NCI-H146 (cell line): ENCODE results near the gene VWA8.
"Not testable (repeated sequence)": the region's sequence is repeated elsewhere in the genome, so short reads cannot be mapped to it uniquely, and the experiment has no call there.

ENCODE experiments used
- DNase-seq: peaks from one replicate; lab custom pipeline; 2025; lab: John Stamatoyannopoulos, UW

VWA8 gene

DNA sequence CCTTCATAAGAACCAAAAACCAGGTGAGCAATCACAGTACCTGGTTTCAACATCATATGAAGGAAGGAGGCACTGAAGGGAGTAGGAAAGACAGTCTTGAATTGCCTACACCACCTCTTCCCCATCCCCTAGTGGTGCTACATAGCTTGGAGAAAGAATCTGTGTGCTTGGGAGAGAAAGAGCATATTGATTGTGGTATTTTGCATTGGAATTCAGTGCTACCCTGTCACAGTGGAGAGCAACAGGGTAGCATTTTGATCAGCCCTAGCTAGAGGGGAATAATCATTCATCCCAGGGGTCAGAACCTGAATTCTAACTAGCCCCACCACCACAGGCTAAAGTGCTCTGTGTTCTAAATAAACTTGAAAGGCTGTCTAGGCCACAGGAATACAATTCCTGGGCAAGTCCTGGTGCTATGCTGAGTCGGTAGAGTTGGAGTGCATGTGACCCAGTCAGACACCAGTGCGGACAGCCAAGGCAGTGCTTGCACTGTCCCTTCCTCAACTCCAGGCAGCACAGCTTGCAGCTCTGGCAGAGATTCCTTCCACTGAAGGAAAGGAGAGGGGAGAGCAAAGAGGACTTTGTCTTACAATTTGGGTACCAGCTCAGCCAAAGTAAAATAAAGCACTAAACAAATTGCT lies 158.7 kb downstream of the VWA8 start:
- DNase-seq: no peak

DNA sequence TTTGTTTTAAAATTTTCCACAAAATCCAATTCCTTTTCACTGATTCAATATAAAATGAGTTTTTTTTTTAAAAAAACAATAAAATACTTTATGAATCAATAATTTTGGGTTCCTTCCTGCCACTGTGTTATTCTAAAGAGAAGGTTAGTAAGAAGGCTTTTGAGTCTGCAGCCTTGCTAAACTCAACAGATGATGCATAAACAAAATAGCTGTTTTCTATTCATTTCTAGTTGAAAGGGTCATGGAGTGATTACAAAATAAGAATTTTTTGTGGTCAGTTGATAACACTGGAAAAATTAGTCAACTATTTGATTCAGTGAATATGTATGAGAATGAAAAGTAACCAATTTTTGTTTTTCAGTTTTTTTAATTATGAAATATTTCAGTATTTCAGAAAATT lies 169.9 kb downstream of the VWA8 start:
- no peak for DNase-seq

GRCh38 chr13:41788552-41788951 lies 172.4 kb downstream of the VWA8 start:
- no peak for DNase-seq

DNA sequence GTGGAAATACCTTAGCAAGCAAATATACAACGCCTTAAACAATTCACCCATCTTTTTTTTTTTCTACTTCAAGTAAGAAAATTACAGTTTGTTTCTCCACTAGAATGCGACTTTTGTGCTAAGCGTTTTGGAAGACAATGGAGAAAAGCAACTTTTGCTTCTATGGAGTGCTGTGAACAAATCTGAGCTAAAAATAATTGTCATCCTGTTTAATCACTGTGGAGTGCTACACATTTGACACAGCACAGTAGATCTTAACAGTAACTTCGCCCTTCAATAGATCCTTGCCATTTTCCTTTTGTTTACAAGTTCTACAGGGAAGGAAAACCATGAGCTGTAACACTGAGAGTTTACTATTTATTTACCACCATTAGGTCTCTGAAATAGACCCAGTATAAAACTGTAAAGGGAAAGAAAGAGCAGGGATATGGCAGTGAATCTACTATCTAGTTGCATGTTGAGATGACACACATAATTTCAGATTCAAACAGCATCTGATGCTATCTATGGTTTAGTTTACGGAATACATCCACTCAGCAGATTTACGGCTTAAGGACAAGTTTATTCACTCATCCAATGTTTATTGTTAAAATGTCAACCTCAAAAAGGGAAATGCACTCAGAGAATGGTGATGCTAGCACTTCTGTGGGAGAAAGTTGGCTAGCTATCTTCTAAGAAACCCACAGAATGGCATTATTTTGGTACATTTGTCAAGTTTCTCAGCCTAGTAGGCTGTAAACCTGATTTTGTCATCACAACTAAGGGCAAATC lies 175.3 kb downstream of the VWA8 start:
- no peak for DNase-seq

DNA sequence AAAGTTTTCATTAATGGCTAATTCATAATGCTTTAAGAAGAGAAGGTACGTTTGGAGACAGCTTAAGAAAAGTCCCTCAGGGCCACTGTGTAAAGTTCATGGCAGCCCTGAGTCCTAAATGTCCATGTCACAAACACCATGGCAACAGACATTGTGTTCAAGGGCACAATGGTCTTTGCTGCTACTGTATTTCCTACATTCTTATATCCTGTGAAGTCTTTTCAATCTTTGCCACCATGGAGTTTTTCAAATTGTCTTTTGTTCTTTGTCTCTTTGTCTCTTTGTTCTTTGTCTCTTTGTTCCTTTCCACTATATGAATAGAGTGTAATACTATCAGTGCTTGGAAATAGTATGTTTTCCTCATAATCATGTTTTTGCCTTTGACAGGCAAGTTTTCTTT lies 178.8 kb downstream of the VWA8 start:
- no peak for DNase-seq

DNA sequence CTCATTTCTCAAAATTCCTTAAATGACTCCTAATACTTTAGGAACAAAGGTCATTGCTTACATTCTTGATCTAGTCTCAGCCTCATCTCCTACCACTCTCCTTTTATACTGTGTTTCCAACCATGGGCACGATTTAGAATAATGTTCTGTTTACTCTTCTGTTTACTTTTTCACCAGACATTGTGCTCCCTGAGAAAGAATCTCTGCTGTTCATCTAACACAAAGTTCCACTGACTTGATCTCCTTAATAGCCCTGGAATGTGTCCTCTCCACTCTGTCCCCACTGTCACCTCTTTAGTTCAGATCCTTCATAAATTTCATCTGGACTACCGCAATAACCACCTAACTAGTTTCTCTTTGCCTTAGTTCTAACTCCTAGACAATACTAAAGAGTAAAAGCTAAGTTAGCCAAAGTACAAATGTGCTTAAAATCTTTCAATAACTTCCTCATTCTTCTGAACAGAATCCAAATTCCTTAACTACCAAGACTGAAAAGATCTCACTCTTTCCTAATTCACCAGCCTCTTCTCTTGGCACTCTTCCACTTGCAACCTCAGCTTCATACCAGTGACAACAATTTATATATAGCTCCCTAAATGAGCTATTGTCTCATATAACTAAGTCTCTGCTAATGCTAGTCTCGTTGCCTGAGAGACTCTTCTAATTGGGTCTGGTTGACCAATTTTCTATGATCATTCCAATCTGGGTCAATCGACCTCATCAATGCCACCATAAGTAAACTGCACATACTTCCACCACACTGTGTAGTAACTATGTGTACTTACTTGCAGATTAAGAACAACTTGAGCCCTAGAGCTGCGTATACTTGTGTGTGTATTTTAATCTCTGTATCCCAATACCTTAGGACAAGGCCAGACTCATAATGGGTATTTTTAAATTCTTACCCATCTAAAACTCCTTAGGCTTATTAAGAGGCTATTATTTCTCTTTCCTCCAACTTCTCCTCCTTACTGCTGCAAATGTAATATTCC lies 179.9 kb downstream of the VWA8 start:
- no peak for DNase-seq

DNA sequence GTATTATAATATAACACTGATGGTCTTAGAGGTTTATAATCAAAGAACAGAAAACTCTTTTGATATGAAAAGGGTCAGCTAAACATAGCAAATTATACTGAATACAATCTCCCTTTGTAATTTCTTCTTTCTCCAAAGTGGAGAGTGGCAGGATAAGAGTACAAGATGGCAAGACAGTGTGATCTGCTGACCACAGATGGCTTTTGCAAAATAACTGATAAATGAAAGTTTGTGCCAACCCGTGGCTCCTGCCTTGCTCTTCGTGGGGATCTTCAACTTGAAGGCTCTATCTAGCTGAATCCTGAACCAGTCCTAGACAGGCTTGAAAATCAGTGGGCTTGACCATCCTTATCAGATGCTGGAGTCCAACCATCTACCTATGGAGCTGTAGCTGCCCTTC lies 185.7 kb downstream of the VWA8 start:
- DNase-seq: no peak

GRCh38 chr13:41774605-41775218 lies 186.2 kb downstream of the VWA8 start:
- peak; percentile 69 for DNase-seq

DNA sequence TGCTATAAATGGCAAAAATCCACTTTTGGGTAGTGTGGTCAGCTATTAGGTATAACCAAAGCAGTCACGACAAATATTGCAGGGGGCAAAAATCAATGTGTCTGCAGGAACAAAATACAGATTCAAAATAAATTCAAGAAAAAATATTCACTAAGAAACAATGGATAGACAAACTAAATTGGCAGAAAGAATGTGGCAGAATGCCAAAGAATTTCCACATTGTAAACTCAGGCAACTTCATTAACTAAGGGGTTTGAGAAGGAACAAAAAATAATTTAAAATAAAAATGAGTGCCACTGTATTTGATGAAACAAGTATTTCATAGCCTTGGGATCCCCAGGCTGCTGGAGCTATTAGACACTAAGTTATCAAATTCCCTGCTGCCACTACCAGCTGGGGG lies 193.1 kb downstream of the VWA8 start:
- DNase-seq: no peak

- DNase-seq: no peak
Measured at GRCh38 chr13:41766439-41766838, 194.5 kb downstream of the VWA8 start.

DNA sequence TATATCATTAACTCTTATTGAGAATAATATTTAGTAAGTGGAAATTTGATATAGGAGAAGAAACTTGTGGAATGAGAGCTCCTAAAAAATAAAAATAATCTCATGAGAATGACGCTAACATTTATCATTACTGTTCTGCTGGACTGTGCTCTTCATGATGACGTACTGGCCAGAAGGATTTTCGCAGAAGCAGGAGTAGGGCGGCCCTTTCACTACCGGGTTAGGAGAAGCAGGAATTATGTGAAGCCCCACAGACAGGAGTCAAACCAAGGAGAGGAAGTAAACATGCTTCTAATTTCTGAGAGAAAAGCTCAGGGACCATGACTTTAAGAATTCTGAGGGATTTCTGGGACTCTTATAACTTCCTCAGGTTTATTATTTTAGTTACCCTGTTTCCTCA lies 195.1 kb downstream of the VWA8 start:
- no peak for DNase-seq

DNA sequence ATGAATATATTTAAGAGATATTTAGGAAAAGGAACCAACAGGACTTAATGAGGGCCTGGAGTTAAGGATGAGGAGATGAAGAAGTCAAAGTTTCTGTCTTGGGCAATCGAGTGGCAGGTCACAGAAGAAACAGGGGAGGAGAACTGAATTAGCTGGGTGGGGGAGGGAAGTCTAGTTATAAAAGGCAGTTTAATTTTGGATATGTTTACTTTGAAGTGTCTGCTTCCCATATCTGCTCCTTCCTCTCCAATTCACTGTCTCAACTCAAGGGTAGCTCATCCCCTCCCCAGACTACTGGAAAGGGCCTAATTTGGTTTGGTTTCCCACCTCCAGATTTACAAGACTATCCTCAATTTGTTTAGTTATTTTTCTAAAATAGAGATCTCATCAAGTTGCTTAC lies 195.9 kb downstream of the VWA8 start:
- no peak for DNase-seq

DNA sequence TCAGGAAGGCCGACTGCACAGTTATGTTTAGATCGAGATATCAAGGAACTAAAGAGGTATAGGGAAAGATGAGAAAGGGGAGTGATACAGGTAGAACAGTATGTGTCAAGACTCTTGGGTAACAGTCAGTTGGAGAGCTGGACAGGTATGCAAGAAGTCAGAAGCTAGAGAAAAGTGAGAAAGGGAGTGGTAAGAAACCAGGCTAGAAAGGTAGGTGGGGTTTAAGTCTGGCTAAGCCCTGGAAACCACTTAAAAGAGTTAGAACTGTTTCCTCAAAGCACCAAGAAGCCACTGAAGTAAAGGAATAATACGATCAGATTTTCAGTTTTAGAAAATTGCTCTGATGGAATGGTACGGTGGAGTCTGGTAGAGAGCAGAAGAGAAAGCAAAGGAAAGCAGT lies 196.4 kb downstream of the VWA8 start:
- no peak for DNase-seq

DNA sequence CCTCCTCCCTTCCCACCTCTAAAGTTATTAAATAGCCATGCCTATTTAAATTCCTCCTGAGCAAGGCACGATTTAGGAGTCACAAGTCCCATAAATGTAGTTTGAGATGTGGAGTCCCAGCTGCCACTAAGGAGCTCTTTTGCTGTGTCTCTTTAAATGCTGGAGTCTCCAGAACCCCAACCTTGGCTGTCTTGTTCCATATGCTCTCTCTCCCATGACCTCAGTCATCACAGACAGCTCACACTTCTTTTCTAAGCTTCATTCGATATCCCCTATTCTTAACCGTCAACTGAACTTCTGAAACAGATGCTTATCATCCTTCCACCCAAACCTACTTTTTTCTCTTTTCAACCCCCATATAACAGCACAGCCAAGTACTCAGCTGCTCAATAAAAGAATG lies 197.1 kb downstream of the VWA8 start:
- no peak for DNase-seq

GRCh38 chr13:41762796-41763195 lies 198.1 kb downstream of the VWA8 start:
- no peak for DNase-seq

DNA sequence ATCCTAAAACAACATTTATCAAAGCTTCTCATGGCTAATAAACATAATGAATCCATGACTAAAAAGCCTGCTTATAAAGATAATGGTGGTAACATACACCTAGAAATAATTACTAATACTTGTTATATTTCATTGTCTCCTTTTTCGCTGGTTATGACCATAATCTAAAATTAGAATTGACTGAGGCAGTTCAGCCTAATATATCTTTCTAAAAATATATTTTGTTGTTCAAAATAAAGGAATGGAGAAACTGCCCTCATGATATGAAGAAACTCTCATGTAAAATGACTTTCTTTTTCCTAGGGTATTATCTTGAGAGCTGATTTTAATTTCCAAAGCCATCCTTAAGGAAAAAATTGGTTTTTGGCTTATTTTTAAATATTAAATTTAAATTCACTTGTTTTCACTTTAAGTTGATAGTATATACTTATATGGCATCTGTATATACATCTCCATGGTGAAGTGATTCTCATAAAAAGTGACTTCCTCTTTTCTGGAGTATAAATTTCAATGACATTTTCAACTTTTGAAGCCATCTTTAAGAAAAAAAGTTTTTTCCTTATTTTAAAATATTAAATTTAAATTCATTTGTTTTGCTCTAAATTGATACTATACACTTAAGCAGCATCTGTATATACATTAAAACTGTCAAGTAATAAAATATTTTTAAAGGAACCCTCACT lies 204.6 kb downstream of the VWA8 start:
- DNase-seq: no peak

GRCh38 chr13:41751734-41752445 lies 209.0 kb downstream of the VWA8 start:
- DNase-seq: peak; percentile 39

DNA sequence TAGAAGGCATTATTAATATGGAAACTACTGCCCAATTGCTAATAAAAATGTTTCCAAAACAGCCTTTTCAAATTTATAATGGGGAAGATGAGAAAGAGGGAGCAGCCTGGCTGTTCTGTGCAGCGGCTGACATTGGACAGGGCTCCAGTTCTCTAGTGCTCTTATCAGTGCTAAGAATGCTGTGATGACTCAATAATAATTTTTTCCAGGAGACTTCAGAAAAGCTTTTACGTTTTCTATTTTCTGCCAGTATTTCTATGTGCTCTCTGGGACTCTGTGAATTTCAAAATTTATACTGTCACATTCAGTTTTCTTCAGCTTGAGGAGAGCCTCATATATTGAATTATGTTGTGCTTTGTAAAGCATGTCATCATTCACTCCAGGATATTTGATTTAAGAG lies 209.6 kb downstream of the VWA8 start:
- DNase-seq: no peak

GRCh38 chr13:41746259-41746658 lies 214.7 kb downstream of the VWA8 start:
- DNase-seq: no peak

DNA sequence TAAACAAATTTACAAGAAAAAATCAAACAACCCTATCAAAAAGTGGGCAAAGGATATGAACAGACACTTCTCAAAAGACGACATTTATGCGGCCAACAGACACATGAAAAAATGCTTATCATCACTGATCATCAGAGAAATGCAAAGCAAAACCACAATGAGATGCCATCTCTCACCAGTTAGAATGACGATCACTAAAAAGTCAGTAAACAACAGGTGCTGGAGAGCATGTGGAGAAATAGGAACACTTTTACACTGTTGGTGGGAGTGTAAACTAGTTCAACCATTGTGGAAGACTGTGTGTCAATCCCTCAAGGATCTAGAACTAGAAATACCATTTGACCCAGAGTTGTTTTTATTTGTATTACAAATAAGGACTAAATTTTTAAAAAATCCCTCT lies 215.4 kb downstream of the VWA8 start:
- DNase-seq: not testable (repeated sequence)
